ENCODE results near the gene CPEB1. TPM values are rescaled to one million over a fixed set of nuclear protein-coding genes. Genes with fewer than 3 reads are reported as not detected.
A peak's percentile ranks its signal among the peaks of the same experiment; 100 is the strongest.

Gene CPEB1
- total RNA-seq = 1 to 10 TPM in 3 of 5 donors, not detected in 2; 1.1 to 6.4 (median 1.2) TPM
- polyA plus RNA-seq = 1 to 10 TPM; 1.2 to 2.2 (median 1.7) TPM
- long read RNA-seq, donor 1 = 0 reads
- long read RNA-seq, donor 2 = 0 reads
- long read RNA-seq, donor 3 = 0 reads
- long read RNA-seq, donor 4 = 0 reads
- long read RNA-seq, donor 5 = 0 reads
- long read RNA-seq, donor 6 = 0 reads
- long read RNA-seq, donor 7, partial matches to known transcripts = 0 of 1 reads
- long read RNA-seq, donor 7, other reads (novel, unspliced or antisense) = 0 of 1 reads
- long read RNA-seq, donor 8 = 0 reads
- long read RNA-seq, donor 9 = 0 reads
- long read RNA-seq, donor 10 = 0 reads

GRCh38 chr15:82647045-82647834, at the start of gene CPEB1:
TSS of gene CPEB1 (minus strand) at chr15:82647363. CDS start at chr15:82628459, 18,904 bp downstream.
- TF ChIP-seq, protein P1, sequence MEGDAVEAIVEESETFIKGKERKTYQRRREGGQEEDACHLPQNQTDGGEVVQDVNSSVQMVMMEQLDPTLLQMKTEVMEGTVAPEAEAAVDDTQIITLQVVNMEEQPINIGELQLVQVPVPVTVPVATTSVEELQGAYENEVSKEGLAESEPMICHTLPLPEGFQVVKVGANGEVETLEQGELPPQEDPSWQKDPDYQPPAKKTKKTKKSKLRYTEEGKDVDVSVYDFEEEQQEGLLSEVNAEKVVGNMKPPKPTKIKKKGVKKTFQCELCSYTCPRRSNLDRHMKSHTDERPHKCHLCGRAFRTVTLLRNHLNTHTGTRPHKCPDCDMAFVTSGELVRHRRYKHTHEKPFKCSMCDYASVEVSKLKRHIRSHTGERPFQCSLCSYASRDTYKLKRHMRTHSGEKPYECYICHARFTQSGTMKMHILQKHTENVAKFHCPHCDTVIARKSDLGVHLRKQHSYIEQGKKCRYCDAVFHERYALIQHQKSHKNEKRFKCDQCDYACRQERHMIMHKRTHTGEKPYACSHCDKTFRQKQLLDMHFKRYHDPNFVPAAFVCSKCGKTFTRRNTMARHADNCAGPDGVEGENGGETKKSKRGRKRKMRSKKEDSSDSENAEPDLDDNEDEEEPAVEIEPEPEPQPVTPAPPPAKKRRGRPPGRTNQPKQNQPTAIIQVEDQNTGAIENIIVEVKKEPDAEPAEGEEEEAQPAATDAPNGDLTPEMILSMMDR (IDR thresholded peaks at IDR 0.05) = no peak
- TF ChIP-seq EP300 (IDR thresholded peaks at IDR 0.05) (no peak), POLR2A (IDR thresholded peaks at IDR 0.05) (no peak), POLR2AphosphoS5 (IDR thresholded peaks at IDR 0.05) (no peak)
- Histone ChIP-seq H3K4me1 (peaks cover 22 to 31% (median 26%) of the 10 kb centered on the region in 4 donors), H3K27ac (peak within 1 kb of the TSS in 3 of 5 donors; percentile 24 to 66 (median 45)), H3K36me3 (no peaks in the 10 kb centered on the region), H3K9me3 (peaks cover 0 to 5% (median 0%) of the 10 kb centered on the region in 4 donors), H3K27me3 (peaks cover 14 to 68% (median 57%) of the 10 kb centered on the region in 3 donors), H3K4me3 (peak within 1 kb of the TSS; percentile 50 to 71 (median 59))
- intact Hi-C loops (cut with DNase I; ENCODE audit: low total_unique reads) = loop anchor here (10.0 kb wide), 1 partner anchor 62 kb away; no protein-coding TSS in a partner anchor
- 10 to 24% (median 11%) methylated on average over 15 to 96 of the region's 96 CpGs for WGBS, 5 donors
- peak in 1 of 2 donors; percentile 62 for DNase-seq

- no peaks in the 10 kb centered on the region for H3K4me1 ChIP-seq
These were observed 45.0 kb upstream of the CPEB1 start for GRCh38 chr15:82692171-82692570.

DNA sequence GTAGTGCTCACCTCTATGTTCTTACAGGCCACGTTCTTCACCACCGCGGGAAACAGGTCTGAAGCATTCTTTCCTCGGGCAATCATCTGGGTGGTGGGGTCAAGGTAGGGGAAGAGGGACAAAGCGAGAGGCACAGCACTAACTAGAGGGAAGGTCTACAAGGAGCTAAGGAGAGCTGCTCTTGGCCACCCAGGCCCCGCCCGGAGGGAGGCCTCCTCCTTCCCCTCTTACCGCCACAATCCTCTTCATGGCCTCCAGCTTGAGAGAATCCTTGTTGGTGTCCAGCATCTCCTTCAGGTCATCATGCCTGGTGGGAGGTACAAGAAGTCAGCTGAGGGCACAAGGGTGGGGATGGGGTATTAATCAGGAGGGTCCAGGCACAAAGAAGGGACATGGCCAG, 42.0 kb upstream of the CPEB1 start:
- Histone ChIP-seq H3K27ac (no peak overlapping the region), H3K36me3 (no peaks in the 10 kb centered on the region), H3K4me1 (no peaks in the 10 kb centered on the region), H3K27me3 (peaks cover 0 to 5% (median 0%) of the 10 kb centered on the region in 3 donors), H3K9me3 (no peaks in the 10 kb centered on the region), H3K4me3 (no peak overlapping the region)
- no peak for DNase-seq
- no peak for TF ChIP-seq POLR2A (IDR thresholded peaks at IDR 0.05)
- TF ChIP-seq, protein P1 (IDR thresholded peaks at IDR 0.05) = no peak
- no peak for TF ChIP-seq EP300 (IDR thresholded peaks at IDR 0.05)
- TF ChIP-seq POLR2AphosphoS5 (IDR thresholded peaks at IDR 0.05) = no peak
- 91 to 95% (median 93%) methylated on average over 8 of the region's 8 CpGs for WGBS, 5 donors
- intact Hi-C loops (cut with DNase I; ENCODE audit: low total_unique reads) = no loop called here

More at GRCh38 chr15:82692171-82692570, 45.0 kb upstream of the CPEB1 start:
- no peak for DNase-seq
- no peaks in the 10 kb centered on the region for H3K9me3 ChIP-seq
- H3K27ac ChIP-seq = no peak overlapping the region
- H3K4me3 ChIP-seq = no peak overlapping the region
- WGBS, 5 donors = 86 to 93% (median 90%) methylated on average over 23 of the region's 23 CpGs
- intact Hi-C loops (cut with DNase I; ENCODE audit: low total_unique reads) = no loop called here
- TF ChIP-seq POLR2A (IDR thresholded peaks at IDR 0.05) (no peak), POLR2AphosphoS5 (IDR thresholded peaks at IDR 0.05) (no peak), EP300 (IDR thresholded peaks at IDR 0.05) (no peak)
- TF ChIP-seq, protein P1 (IDR thresholded peaks at IDR 0.05) = no peak
- no peaks in the 10 kb centered on the region for H3K36me3 ChIP-seq
- H3K27me3 ChIP-seq = peaks cover 0 to 5% (median 0%) of the 10 kb centered on the region in 3 donors

GRCh38 chr15:82688691-82689090, 41.5 kb upstream of the CPEB1 start:
- WGBS, 5 donors = 83 to 88% (median 86%) methylated on average over 9 to 10 of the region's 10 CpGs
- peaks cover 0 to 5% (median 0%) of the 10 kb centered on the region in 3 donors for H3K27me3 ChIP-seq
- intact Hi-C loops (cut with DNase I; ENCODE audit: low total_unique reads) = no loop called here
- no peaks in the 10 kb centered on the region for H3K4me1 ChIP-seq
- H3K36me3 ChIP-seq = no peaks in the 10 kb centered on the region
- H3K9me3 ChIP-seq = no peaks in the 10 kb centered on the region
- TF ChIP-seq EP300 (IDR thresholded peaks at IDR 0.05) (no peak), POLR2A (IDR thresholded peaks at IDR 0.05) (no peak), POLR2AphosphoS5 (IDR thresholded peaks at IDR 0.05) (no peak)
- TF ChIP-seq, protein P1 (IDR thresholded peaks at IDR 0.05) = no peak
- no peak for DNase-seq
- H3K4me3 ChIP-seq = no peak overlapping the region
- no peak overlapping the region for H3K27ac ChIP-seq

Data from stomach (tissue), 19 donors.